H1 (cell line): ENCODE measurements around the gene CDC42SE1. TPM values are rescaled to one million over a fixed set of nuclear protein-coding genes. Genes with fewer than 3 reads are reported as not detected.

Source experiments
- CTCF ChIA-PET: fragments of 300-600 bp; sonication (Branson Sonifier 250); formaldehyde crosslinking; loops from one replicate; lab custom pipeline; 2021; ENCODE audit not compliant: partially characterized antibody; lab: Charles Lee
- POLR2A ChIA-PET: fragments of 300-600 bp; sonication (Branson Sonifier 250); formaldehyde crosslinking; loops from one replicate; lab custom pipeline; 2021; ENCODE audit warnings: inconsistent platforms; ENCODE audit not compliant: partially characterized antibody; lab: Charles Lee
- DNase-seq, 2 experiments: peaks; one replicate each; pipeline versions ENCODE4 v3.0.0 to v3.0.0-alpha.2; 2010 to 2022; ENCODE audit warnings: low spot score in 2 of 2, low read depth in 1 of 2, mixed read lengths in 1 of 2
- FAIRE-seq: peaks from 2 replicates; lab custom pipeline; 2011; peaks lifted over from hg19 to GRCh38; lab: Jason Lieb, UNC
- H2AFZ ChIP-seq: 2 replicates; pipeline ENCODE4 v1.8.1; 2012; ENCODE audit warnings: low read length, inconsistent platforms
- H2AK5ac ChIP-seq: 2 replicates; pipeline ENCODE4 v1.6.1; 2013; ENCODE audit warnings: low read depth, low read length
- H2BK120ac ChIP-seq: replicated peaks from 2 replicates; pipeline ENCODE3; 2013; ENCODE audit warnings: low read depth, low read length, inconsistent platforms
- H2BK12ac ChIP-seq: 2 replicates; pipeline ENCODE4 v1.6.1; 2013; ENCODE audit warnings: low read depth, low read length
- H2BK15ac ChIP-seq: 2 replicates; pipeline ENCODE4 v1.6.1; 2013; ENCODE audit warnings: low read length
- H2BK20ac ChIP-seq: 2 replicates; pipeline ENCODE4 v1.6.1; 2013; ENCODE audit warnings: low read length
- H2BK5ac ChIP-seq: 2 replicates; pipeline ENCODE4 v1.6.1; 2013; ENCODE audit warnings: low read depth, low read length
- H3K14ac ChIP-seq: 2 replicates; pipeline ENCODE4 v1.6.1; 2013; ENCODE audit warnings: inconsistent platforms; ENCODE audit not compliant: insufficient read length
- H3K18ac ChIP-seq: 2 replicates; pipeline ENCODE4 v1.6.1; 2013; ENCODE audit warnings: low read length; ENCODE audit errors: extremely low read depth
- H3K23ac ChIP-seq: 2 replicates; pipeline ENCODE4 v1.6.1; 2013; ENCODE audit warnings: inconsistent platforms; ENCODE audit not compliant: insufficient read length
- H3K23me2 ChIP-seq: 2 replicates; pipeline ENCODE4 v1.6.1; 2013; ENCODE audit warnings: low read depth, low read length
- H3K27ac ChIP-seq: 2 replicates; pipeline ENCODE4 v1.6.1; 2011; ENCODE audit warnings: low read depth, low read length, inconsistent platforms
- H3K27me3 ChIP-seq, 4 experiments: replicated peaks in 1 of 4; 1 replicate in 1 of 4; 2 replicates in 3 of 4; pipeline versions ENCODE4 v1.6.1 to v1.8.1; 2011 to 2013; ENCODE audit warnings: low read length in 3 of 4, mild to moderate bottlenecking in 3 of 4, inconsistent platforms in 2 of 4, mixed read lengths in 2 of 4, moderate library complexity in 1 of 4; ENCODE audit not compliant: control insufficient read depth in 3 of 4, insufficient read depth in 3 of 4; ENCODE audit errors: extremely low read depth in 1 of 4
- H3K36me3 ChIP-seq, 4 experiments: 2 replicates each; pipeline versions ENCODE4 v1.6.1 to v1.8.1; 2011 to 2013; ENCODE audit warnings: mild to moderate bottlenecking in 4 of 4, low read length in 3 of 4, moderate library complexity in 2 of 4, control low read depth in 1 of 4, inconsistent platforms in 1 of 4; ENCODE audit not compliant: insufficient read depth in 4 of 4, control insufficient read depth in 2 of 4
- H3K4ac ChIP-seq: replicated peaks from 2 replicates; pipeline ENCODE3; 2013; ENCODE audit warnings: low read length, low read depth, mixed read lengths, inconsistent platforms; ENCODE audit not compliant: insufficient read length
- H3K4me1 ChIP-seq, 4 experiments: replicated peaks in 1 of 4; 1 replicate in 1 of 4; 2 replicates in 3 of 4; pipeline versions ENCODE4 v1.6.1 to v1.8.1; 2011 to 2013; ENCODE audit warnings: low read length in 3 of 4, inconsistent platforms in 2 of 4, mixed read lengths in 1 of 4; ENCODE audit not compliant: insufficient read depth in 4 of 4, control insufficient read depth in 3 of 4
- H3K4me2 ChIP-seq, 2 experiments: 2 replicates each; pipeline versions ENCODE4 v1.6.1 to v1.8.1; 2011 to 2013; ENCODE audit warnings: low read depth in 2 of 2, low read length in 2 of 2, control low read depth in 1 of 2, inconsistent platforms in 1 of 2, mild to moderate bottlenecking in 1 of 2; ENCODE audit not compliant: insufficient read depth in 1 of 2
- H3K4me3 ChIP-seq, 4 experiments: fragments of 200-600, 300-600 bp in 1 of 4; sonication (generic), shearing (Covaris generic), sonication (Bioruptor Twin) in 1 of 4; 2 replicates each; pipeline versions ENCODE4 v1.5.1 to v1.8.1; 2011 to 2016; ENCODE audit warnings: low read length in 4 of 4, low read depth in 3 of 4, control low read depth in 2 of 4, inconsistent platforms in 2 of 4, mild to moderate bottlenecking in 2 of 4, mixed read lengths in 1 of 4, moderate library complexity in 1 of 4; ENCODE audit not compliant: insufficient read depth in 2 of 4; ENCODE audit errors: extremely low read depth in 1 of 4
- H3K56ac ChIP-seq: replicated peaks from 2 replicates; pipeline ENCODE3; 2013; ENCODE audit warnings: low read depth, mild to moderate bottlenecking, mixed read lengths, low read length, inconsistent platforms; ENCODE audit not compliant: insufficient read length
- H3K79me1 ChIP-seq: 2 replicates; pipeline ENCODE4 v1.6.1; 2013; ENCODE audit warnings: low read depth, low read length, control low read depth
- H3K79me2 ChIP-seq, 2 experiments: 2 replicates each; pipeline versions ENCODE4 v1.6.1 to v1.8.1; 2012 to 2013; ENCODE audit warnings: low read length in 2 of 2, mild to moderate bottlenecking in 2 of 2, inconsistent platforms in 1 of 2; ENCODE audit not compliant: insufficient read depth in 2 of 2, control insufficient read depth in 1 of 2
- H3K9ac ChIP-seq, 4 experiments: replicated peaks in 1 of 4; 1 replicate in 1 of 4; 2 replicates in 3 of 4; pipeline versions ENCODE4 v1.6.1 to v1.8.1; 2011 to 2013; ENCODE audit warnings: low read depth in 3 of 4, low read length in 3 of 4, control low read depth in 2 of 4, mild to moderate bottlenecking in 2 of 4, moderate library complexity in 2 of 4, inconsistent platforms in 1 of 4; ENCODE audit errors: extremely low read depth in 1 of 4
- H3K9me3 ChIP-seq, 2 experiments: 2 replicates each; pipeline versions ENCODE4 v1.6.1 to v1.8.1; 2012 to 2013; ENCODE audit warnings: mild to moderate bottlenecking in 2 of 2, moderate library complexity in 2 of 2, control low read depth in 1 of 2, inconsistent platforms in 1 of 2, low read depth in 1 of 2, low read length in 1 of 2, mixed read lengths in 1 of 2; ENCODE audit not compliant: insufficient read depth in 2 of 2
- H4K20me1 ChIP-seq, 2 experiments: replicated peaks in 1 of 2; 2 replicates each; pipeline versions ENCODE3 to v1.8.1; 2011 to 2013; ENCODE audit warnings: inconsistent platforms in 2 of 2, low read length in 2 of 2, mild to moderate bottlenecking in 1 of 2; ENCODE audit not compliant: insufficient read depth in 2 of 2, control insufficient read depth in 1 of 2
- H4K5ac ChIP-seq: 2 replicates; pipeline ENCODE4 v1.6.1; 2013; ENCODE audit warnings: low read length, low read depth, mixed read lengths, inconsistent platforms; ENCODE audit not compliant: insufficient read length
- H4K8ac ChIP-seq: 2 replicates; pipeline ENCODE4 v1.8.0; 2013; ENCODE audit warnings: mild to moderate bottlenecking, moderate library complexity, low read length, inconsistent platforms; ENCODE audit not compliant: insufficient read depth; ENCODE audit errors: extremely low read depth
- H4K91ac ChIP-seq: replicated peaks from 2 replicates; pipeline ENCODE3; 2013; ENCODE audit warnings: low read length, mixed read lengths, inconsistent platforms; ENCODE audit not compliant: insufficient read length
- BCL11A ChIP-seq, 2 experiments: IDR thresholded peaks; one replicate each; pipeline ENCODE4 v1.6.1; 2011; ENCODE audit warnings: low read depth in 2 of 2, low read length in 2 of 2, mild to moderate bottlenecking in 2 of 2
- CREB1 ChIP-seq: IDR thresholded peaks from 2 replicates; pipeline ENCODE4 v1.6.1; 2012; ENCODE audit warnings: inconsistent platforms
- EZH2 ChIP-seq: fragments of 200-600 bp; sonication (generic); IDR thresholded peaks from 2 replicates; pipeline ENCODE4 v1.7.1; 2012; ENCODE audit warnings: low read depth, mild to moderate bottlenecking, moderate library complexity, low read length, inconsistent platforms; ENCODE audit not compliant: severe bottlenecking
- FOSL1 ChIP-seq: IDR thresholded peaks from 2 replicates; pipeline ENCODE4 v1.6.1; 2011; ENCODE audit warnings: mild to moderate bottlenecking, low read depth, low read length, moderate library complexity; ENCODE audit not compliant: insufficient read depth
- NANOG ChIP-seq: IDR thresholded peaks from 2 replicates; pipeline ENCODE4 v1.6.1; 2011; ENCODE audit warnings: low read length, low read depth, mild to moderate bottlenecking, inconsistent platforms; ENCODE audit not compliant: insufficient read depth, poor library complexity, severe bottlenecking
- SP1 ChIP-seq: IDR thresholded peaks from 2 replicates; pipeline ENCODE4 v1.6.1; 2011; ENCODE audit warnings: low read depth, low read length
- SP2 ChIP-seq: IDR thresholded peaks from 2 replicates; pipeline ENCODE4 v1.6.1; 2012; ENCODE audit warnings: mild to moderate bottlenecking, low read length, inconsistent platforms
- SP4 ChIP-seq: IDR thresholded peaks from 2 replicates; pipeline ENCODE4 v1.6.1; 2012; ENCODE audit warnings: low read length, inconsistent platforms
- WGBS, 2 experiments: shearing (Covaris generic) in 1 of 2; methylation state at CpG; one replicate each; pipeline versions ENCODE4 v1.1.6 to v1.1.7; 2013 to 2015; ENCODE audit warnings: low lambda C conversion rate in 2 of 2, mixed read lengths in 2 of 2, inconsistent platforms in 1 of 2, low coverage in 1 of 2, missing lambda C conversion rate in 1 of 2; ENCODE audit not compliant: insufficient replicate concordance in 2 of 2, insufficient coverage in 1 of 2, insufficient read length in 1 of 2; ENCODE audit errors: extremely low coverage in 1 of 2, missing lambda C conversion rate in 1 of 2; 5-methylcytosine and 5-hydroxymethylcytosine counted together
- polyA plus RNA-seq, 7 experiments: library from polyadenylated mRNA; depleted of rRNA in 3 of 7; stranded (reverse) in 5 of 7; unstranded in 2 of 7; fragments of >200 nt in 5 of 7; fragments of 200-250 nt in 2 of 7; gene quantifications; 1 replicate in 5 of 7; 2 replicates in 1 of 7; 4 replicates in 1 of 7; pipeline versions ENCODE4 v1.2.1 to v1.2.3, GENCODE V29; 2011 to 2013; ENCODE audit warnings: missing spikeins in 2 of 7, mixed read lengths in 2 of 7
- total RNA-seq: library from RNA; stranded (reverse); fragmentation: NEBNext Ultra II Directional; extraction: Animal tissue kit (Norgen Biotek cat#: 25700); gene quantifications from 2 replicates; pipeline ENCODE4 v1.2.1, GENCODE V29; 2021
- TF ChIP-seq, protein P1 (sequence below): IDR thresholded peaks from 2 replicates; pipeline ENCODE4 v1.6.1; 2011; ENCODE audit warnings: low read length, improper control_type of control experiment
- TF ChIP-seq, protein P2 (sequence below): IDR thresholded peaks from 2 replicates; pipeline ENCODE4 v1.6.1; 2012; ENCODE audit warnings: inconsistent platforms

Gene CDC42SE1
- total and polyA plus RNA-seq, 2 of the 8 experiments (the other 6 are each of a cell fraction or from before 2014, with no cell fraction given), result 30.5 to 74.1 TPM

DNA sequence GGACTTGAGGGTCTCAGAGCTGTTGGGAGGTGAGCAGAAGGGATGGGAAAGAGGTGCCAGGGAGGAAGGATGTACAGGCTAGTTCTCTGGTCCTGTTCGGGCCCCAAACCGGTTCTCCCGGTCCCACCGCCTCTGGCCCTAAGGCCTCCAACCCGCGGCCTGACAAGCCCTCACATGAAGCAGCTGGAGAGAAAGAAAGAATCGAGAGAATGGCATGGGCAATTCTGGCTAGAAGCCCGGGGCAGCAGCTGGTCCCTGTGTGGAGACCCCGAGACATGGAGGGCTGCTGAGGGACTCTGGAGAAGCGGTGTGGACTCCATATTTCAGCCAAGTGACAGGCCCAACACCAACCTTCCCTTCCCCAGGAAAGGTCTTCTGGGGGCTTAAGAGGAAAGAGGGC lies 730 bp downstream of the CDC42SE1 start:
- Histone ChIP-seq H4K20me1 (peaks cover 0 to 8% of the 10 kb centered on the region in 2 experiments), H3K27ac (peak overlapping the region; percentile 63)
- TF ChIP-seq, protein P1, sequence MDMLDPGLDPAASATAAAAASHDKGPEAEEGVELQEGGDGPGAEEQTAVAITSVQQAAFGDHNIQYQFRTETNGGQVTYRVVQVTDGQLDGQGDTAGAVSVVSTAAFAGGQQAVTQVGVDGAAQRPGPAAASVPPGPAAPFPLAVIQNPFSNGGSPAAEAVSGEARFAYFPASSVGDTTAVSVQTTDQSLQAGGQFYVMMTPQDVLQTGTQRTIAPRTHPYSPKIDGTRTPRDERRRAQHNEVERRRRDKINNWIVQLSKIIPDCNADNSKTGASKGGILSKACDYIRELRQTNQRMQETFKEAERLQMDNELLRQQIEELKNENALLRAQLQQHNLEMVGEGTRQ, result no peak
- TF ChIP-seq SP4 (no peak), SP2 (no peak), SP1 (peak; percentile 14; the same call in 1 of the 2 replicates), CREB1 (no peak), FOSL1 (no peak), NANOG (no peak), BCL11A (IDR thresholded peaks at IDR 0.05; ENCODE audit: low read depth in 2 of 2, low read length in 2 of 2) (no peak), EZH2 (no peak)
- TF ChIP-seq, protein P2, sequence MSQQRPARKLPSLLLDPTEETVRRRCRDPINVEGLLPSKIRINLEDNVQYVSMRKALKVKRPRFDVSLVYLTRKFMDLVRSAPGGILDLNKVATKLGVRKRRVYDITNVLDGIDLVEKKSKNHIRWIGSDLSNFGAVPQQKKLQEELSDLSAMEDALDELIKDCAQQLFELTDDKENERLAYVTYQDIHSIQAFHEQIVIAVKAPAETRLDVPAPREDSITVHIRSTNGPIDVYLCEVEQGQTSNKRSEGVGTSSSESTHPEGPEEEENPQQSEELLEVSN, result no peak

More for the DNA sequence above, 730 bp downstream of the CDC42SE1 start:
- peak overlapping the region in 3 of 4 experiments; percentile 25 to 84 (median 81); a peak in 6 of 7 replicates for H3K9ac ChIP-seq
- peak overlapping the region; percentile 81 to 96 for H3K4me2 ChIP-seq
- H3K79me1 ChIP-seq, result peaks cover 12% of the 10 kb centered on the region
- no peaks in the 10 kb centered on the region for H3K9me3 ChIP-seq
- H3K4ac ChIP-seq, result peak overlapping the region; percentile 28
- POLR2A ChIA-PET, result interaction anchor here (0.8 to 9.1 kb wide), 10 partner anchors 10 to 131 kb away, joined by 3 to 107 read pairs (median 4); partner anchors contain the start of genes C1orf56, GABPB2, MINDY1 and VPS72
- H3K27me3 ChIP-seq, result no peaks in the 10 kb centered on the region
- peaks cover 4 to 14% (median 6%) of the 10 kb centered on the region in 4 experiments; a peak in 6 of 7 replicates for H3K4me1 ChIP-seq
- CTCF ChIA-PET, result interaction anchor here (0.6 to 7.3 kb wide), 12 partner anchors 12 to 748 kb away, joined by 3 to 95 read pairs (median 6); partner anchors contain the start of genes C1orf56, GABPB2 and MINDY1
- H4K8ac ChIP-seq, result no peak overlapping the region
- no peak overlapping the region for H2BK120ac ChIP-seq
- no peak overlapping the region for H2AK5ac ChIP-seq
- peaks cover 13% of the 10 kb centered on the region; the same call in 1 of the 2 replicates for H3K23me2 ChIP-seq
- peak overlapping the region; percentile 90 for H2BK5ac ChIP-seq
- H3K79me2 ChIP-seq, result peaks cover 7 to 62% of the 10 kb centered on the region in 2 experiments
- H3K18ac ChIP-seq, result peak overlapping the region; percentile 97; the same call in 1 of the 2 replicates
- peak overlapping the region; percentile 90 for H3K56ac ChIP-seq
- H2AFZ ChIP-seq, result no peak overlapping the region
- H3K4me3 ChIP-seq, result peak overlapping the region; percentile 80 to 97 (median 89)
- H3K36me3 ChIP-seq, result peaks cover 15 to 30% (median 25%) of the 10 kb centered on the region in 4 experiments
- DNase-seq (peak in 1 of 2 experiments; percentile 61), FAIRE-seq (no peak)
- 1% methylated on average over 10 of the region's 10 CpGs; no CpG with 5 or more reads in 1 of the 2 experiments for WGBS, 2 experiments
- H2BK12ac ChIP-seq, result no peak overlapping the region; the same call in 1 of the 2 replicates
- peak overlapping the region; percentile 53 for H4K5ac ChIP-seq
- H4K91ac ChIP-seq, result peak overlapping the region; percentile 49
- H2BK20ac ChIP-seq, result no peak overlapping the region
- H3K23ac ChIP-seq, result no peak overlapping the region
- H3K14ac ChIP-seq, result no peak overlapping the region
- H2BK15ac ChIP-seq, result no peak overlapping the region; the same call in 1 of the 2 replicates
